ENCODE measurements around the gene ME3. TPM values are rescaled to one million over a fixed set of nuclear protein-coding genes. Genes with fewer than 3 reads are reported as not detected.

ME3 gene
- total and polyA plus RNA-seq, 11 donors: 11.3 to 51.5 (median 31.3) TPM

DNA sequence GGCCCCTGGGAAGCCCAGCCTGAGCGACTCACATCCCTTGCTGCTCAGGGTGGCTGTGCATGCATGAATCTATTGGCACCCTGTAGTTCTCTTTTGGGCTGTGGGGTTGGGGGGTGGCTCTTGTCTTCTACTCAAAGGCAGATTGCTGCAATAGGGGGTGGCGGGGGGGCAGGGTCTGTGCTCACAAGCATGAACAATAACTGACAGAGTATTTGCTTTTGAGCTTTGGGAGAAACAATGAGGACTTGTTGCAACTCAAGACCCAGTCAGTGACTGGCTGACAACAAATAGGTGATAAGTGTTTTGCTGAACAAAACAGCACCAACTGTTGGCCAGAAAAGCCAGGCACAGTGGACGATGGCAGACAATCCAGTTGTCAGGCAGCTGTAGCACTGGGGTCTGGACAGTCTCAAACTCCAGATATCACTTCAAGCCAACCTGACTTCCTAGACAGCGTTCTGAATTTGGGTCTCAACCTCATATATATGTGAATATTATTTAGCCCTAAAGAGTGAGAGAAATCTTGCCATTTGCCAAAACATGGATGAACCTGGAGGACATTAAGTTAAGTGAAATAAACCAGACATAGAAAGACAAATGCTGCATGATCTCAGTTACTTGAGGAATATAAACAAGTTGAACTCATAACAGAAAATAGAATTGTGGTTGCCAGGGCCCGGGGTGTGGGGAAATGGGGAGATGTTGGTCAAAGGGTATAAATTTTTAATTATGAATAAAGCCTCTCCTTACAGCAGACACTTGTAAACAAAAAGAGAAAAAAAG, 61.7 kb downstream of the ME3 start:
- intact Hi-C loops (cut with DNase I): loop anchor here in 1 of 10 donors (5.0 kb wide), 1 partner anchor 153 kb away; no protein-coding TSS in a partner anchor
- H3K27ac ChIP-seq: peak overlapping the region in 1 of 12 donors; percentile 42
- ATAC-seq: peak; percentile 73 to 79 (median 76)

DNA sequence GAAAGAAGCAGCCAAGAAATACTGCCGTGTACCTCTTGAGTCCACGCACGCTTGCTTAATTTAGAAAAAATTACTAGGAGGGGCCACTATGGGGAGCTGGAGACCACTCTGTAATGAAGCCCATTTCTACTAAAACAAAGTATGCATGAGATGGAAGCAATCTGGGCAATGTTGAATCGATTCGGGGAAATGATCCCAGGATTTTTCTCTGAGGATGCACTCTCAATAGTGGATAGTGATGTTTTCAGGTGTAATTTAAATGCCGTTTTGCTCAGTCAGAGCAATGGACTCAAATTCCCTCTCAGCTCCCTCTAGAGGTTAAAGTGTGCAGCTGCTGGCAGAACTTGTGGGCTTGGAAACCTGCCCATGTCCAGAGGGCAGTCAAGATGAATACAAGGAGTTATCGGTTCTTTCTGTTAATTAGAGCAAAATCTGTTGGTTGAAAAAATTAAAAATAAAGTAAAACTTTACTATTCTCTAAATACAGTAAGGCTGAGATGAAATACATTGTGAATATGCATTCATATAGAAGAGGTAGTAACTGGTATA, 64.1 kb downstream of the ME3 start:
- TF ChIP-seq, protein P1, sequence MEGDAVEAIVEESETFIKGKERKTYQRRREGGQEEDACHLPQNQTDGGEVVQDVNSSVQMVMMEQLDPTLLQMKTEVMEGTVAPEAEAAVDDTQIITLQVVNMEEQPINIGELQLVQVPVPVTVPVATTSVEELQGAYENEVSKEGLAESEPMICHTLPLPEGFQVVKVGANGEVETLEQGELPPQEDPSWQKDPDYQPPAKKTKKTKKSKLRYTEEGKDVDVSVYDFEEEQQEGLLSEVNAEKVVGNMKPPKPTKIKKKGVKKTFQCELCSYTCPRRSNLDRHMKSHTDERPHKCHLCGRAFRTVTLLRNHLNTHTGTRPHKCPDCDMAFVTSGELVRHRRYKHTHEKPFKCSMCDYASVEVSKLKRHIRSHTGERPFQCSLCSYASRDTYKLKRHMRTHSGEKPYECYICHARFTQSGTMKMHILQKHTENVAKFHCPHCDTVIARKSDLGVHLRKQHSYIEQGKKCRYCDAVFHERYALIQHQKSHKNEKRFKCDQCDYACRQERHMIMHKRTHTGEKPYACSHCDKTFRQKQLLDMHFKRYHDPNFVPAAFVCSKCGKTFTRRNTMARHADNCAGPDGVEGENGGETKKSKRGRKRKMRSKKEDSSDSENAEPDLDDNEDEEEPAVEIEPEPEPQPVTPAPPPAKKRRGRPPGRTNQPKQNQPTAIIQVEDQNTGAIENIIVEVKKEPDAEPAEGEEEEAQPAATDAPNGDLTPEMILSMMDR (IDR thresholded peaks at IDR 0.05): peak; percentile 86 to 98 (median 95)
- TF ChIP-seq POLR2A (IDR thresholded peaks at IDR 0.05): no peak
- Histone ChIP-seq H3K27me3 (no peaks in the 10 kb centered on the region), H3K27ac (peak overlapping the region in 4 of 12 donors; percentile 1 to 39 (median 8)), H3K9me3 (no peaks in the 10 kb centered on the region), H3K4me1 (peaks cover 0 to 43% (median 22%) of the 10 kb centered on the region in 12 donors), H3K4me3 (peak overlapping the region in 3 of 12 donors; percentile 8 to 16 (median 8)), H3K36me3 (no peaks in the 10 kb centered on the region)
- DNase-seq (peak; percentile 58 to 76 (median 75)), ATAC-seq (peak; percentile 43 to 88 (median 83))
- intact Hi-C loops (cut with DNase I): loop anchor here (1.0 to 10.0 kb wide), 12 partner anchors 46 to 209 kb away; partner anchors contain the start of genes PRSS23 (in 5 of the 10) and ME3 (in 1 of the 10)
- WGBS, 4 donors: 4 to 8% (median 5%) methylated on average over 7 of the region's 7 CpGs

More for the DNA sequence above, 61.7 kb downstream of the ME3 start:
- DNase-seq: peak in 2 of 5 donors; percentile 25 to 47
- Histone ChIP-seq H3K4me1 (peaks cover 0 to 43% (median 22%) of the 10 kb centered on the region in 12 donors), H3K27me3 (no peaks in the 10 kb centered on the region), H3K4me3 (no peak overlapping the region), H3K36me3 (no peaks in the 10 kb centered on the region), H3K9me3 (peaks cover 0 to 8% (median 2%) of the 10 kb centered on the region in 12 donors)
- 61 to 77% (median 65%) methylated on average over 5 of the region's 5 CpGs for WGBS, 4 donors
- TF ChIP-seq, protein P1 (IDR thresholded peaks at IDR 0.05): no peak
- TF ChIP-seq POLR2A (IDR thresholded peaks at IDR 0.05): no peak

DNA sequence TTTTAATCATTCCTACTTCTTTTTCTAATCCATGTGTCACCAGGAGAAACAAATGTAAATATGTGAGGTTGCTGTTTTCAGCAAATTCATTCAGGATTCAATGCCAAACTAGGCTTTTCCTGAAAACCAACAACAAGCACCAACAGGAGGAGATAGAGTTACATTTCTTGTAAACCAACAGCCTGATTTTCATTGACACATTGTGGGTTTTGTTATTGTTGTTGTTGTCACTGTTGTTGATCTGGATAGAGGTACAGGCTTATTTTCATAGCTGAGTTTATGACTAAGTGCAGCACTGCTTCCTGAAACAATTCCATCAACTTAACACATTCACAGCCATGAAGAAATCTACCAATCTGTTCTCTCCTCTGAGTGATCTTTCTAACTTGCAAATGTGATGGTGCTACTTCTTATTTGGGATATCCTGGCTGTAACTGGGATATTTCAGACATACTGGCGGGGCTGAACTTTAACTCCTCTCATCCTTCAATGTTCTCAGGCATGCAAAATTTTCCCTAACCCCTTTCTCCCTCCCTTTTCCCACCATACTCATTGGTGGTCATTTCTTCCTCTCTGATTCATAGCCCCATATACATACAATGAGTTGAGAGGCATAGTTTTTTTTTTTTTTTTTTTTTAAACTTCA, 65.5 kb downstream of the ME3 start:
- no peaks in the 10 kb centered on the region for H3K27me3 ChIP-seq
- 71 to 82% (median 75%) methylated on average over 1 of the region's 1 CpG for WGBS, 4 donors
- TF ChIP-seq, protein P1 (IDR thresholded peaks at IDR 0.05): peak in 1 of 12 donors; percentile 7
- TF ChIP-seq POLR2A (IDR thresholded peaks at IDR 0.05): no peak
- peaks cover 0 to 43% (median 22%) of the 10 kb centered on the region in 12 donors for H3K4me1 ChIP-seq
- intact Hi-C loops (cut with DNase I): loop anchor here (5.0 to 10.0 kb wide), 8 partner anchors 45 to 210 kb away; partner anchors contain the start of genes PRSS23 (in 5 of the 10) and ME3 (in 1 of the 10)
- peak in 1 of 4 donors; percentile 18 for ATAC-seq
- peak overlapping the region in 3 of 12 donors; percentile 16 to 35 (median 22) for H3K27ac ChIP-seq
- no peak overlapping the region for H3K4me3 ChIP-seq
- H3K9me3 ChIP-seq: no peaks in the 10 kb centered on the region
- H3K36me3 ChIP-seq: no peaks in the 10 kb centered on the region
- DNase-seq: no peak
